NCI-H82 treated with DMSO at 0.1 percent for 48 hours (cell line): Measurements from ENCODE around the gene ID2.
A peak's percentile ranks its signal among the peaks of the same experiment; 100 is the strongest.

Source experiments
- DNase-seq: peaks from one replicate; lab custom pipeline; 2025; ENCODE audit not compliant: unreplicated experiment; lab: John Stamatoyannopoulos, UW

ID2 gene

DNA sequence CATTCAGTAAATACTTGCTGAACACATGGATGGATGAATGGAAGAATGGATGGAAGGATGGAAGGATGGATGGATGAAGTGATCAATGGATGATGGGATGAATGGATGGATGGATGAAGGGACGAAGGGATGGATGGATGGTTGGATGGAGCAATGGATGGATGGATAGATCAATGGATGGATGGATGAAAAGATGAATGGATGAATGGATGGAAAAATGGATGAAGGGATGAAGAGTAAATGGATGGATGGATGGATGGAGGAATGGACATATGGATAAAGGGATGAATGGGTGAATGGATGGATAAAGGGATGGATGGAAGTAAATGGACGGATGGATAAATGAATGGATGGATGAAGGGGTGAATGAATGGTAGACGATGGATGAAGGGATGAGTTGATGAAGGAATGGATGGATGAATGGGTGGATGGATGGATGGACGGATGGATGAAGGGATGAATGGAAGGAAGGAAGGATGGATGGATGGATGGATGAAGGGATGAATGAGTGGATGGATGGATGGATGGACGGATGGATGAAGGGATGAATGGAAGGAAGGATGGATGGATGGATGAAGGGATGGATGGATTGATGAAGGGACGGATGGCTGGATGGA is 13.9 kb upstream of the ID2 start:
- no peak for DNase-seq

DNA sequence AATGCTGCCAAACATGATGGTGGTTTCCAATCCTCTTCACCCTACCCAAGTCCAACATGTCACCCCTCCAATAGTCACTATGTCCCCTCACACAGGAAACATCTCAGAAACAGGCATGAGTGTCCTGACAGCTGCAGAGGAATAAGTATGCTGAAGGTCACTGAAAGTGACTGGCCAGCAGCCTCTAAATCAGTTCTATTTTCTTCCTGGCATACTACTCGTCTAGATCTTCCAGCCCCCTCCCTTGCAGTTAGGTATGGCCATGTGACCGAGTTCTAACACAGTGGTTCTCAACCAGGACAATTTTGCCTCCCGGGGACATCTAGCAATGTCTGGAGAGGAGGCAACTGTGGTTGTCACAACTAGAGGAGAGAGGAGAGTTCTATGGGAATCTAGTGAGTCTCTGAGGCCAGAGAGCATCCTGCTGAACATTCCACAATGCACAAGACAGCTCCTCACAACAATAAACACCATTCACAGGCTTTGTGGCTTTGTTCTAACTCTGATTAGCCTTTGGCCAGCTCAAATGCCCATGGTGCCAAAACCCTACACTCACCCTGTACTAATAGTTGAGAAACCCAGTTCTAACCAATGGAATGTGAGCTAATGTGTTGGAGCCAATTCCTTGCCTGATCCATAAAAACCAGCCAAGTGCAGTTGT is 12.6 kb upstream of the ID2 start:
- DNase-seq: no peak

DNA sequence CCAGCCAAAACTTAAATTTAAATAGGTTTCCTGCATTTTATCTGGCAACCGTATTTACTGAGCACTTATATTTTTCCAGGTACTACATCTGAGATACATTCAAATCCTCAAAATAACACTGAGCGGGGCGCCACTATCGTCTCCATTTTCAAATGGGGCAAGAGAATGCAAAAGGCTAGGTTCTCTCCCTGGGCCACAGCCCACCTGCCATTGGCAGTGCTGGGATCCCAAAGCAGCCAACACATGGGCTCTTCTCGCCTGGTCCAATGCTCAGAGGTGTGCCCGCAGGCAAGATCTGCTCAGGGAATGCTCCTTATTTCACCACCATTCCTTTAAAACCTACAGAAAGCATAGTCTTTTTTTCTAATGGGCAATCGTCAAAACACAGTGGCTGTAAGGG is 11.3 kb upstream of the ID2 start:
- no peak for DNase-seq

DNA sequence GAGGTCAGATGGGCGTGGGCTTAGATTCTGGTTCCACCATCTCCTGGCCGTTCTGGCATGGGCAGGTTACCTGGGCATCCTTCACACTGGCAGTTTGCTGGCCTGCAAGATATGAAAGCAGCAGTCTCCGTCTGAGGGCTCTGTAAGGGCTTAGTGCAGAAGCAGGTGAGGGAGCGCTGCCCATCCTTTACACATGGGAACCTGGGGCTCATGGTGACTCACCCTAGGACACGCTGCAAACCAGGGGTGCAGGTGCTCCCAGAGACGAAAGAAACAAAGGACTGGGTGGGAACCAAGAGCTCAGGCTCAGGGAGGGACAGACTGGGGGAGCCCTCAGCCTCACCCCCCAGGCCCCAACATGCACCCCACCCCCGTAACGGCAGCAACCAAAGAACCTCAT is 10.7 kb upstream of the ID2 start:
- no peak for DNase-seq

DNA sequence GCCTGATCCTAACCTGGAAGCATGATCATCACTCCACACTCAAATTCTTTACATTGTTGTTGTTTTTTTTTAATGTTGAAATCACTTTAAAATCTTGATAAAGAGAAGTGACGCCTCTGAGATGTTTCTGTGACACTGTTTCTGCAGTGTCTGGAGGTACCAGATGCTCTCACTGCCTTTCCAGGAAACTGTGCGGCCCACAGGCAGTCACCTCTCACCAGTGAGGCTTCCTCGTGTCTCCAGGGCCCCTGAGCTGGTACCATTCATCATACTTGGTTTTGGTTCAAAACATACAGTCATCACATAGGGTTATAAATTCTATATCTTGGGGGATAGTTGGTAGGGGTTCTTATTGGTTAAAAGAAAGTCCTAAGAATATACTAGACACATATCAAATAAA is 10.1 kb upstream of the ID2 start:
- no peak for DNase-seq

DNA sequence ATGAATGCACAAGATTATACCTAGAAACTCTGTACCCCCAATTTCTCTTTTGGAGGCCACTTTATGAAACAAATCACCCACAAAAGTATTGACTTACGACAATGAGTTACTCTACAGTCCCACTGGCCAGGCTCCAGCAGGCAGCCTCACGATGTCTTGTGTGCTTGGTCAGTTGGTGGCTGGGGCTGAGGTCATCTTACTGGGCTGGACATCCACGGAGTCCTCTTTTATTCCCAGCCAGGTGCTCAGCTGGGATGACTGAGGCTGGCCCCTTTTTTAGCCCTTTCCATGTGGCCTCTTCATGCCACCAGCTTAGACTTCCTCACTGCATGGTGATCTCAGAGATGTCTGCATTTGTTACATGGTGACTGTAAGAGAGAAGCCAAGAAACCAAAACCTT is 8.9 kb upstream of the ID2 start:
- DNase-seq: no peak

DNA sequence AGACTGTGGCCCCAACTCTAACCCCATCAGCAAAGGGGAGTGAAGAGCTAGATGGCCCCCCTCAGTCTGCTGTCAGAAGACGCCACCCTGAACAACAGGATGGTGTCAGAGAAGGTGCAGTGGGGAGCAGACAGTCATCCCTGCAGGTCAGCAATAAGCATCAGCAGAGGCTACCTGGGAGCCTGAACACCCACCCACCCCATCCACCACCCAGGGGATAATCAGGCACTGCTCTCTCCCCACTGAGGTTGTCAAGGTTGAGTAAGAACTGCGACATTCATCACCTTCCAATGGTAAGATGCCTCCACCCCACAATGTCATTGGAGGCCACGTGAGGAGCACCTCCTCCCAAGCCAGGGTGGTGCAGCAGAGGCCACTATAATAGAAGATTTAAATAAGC is 8.5 kb upstream of the ID2 start:
- DNase-seq: no peak

DNA sequence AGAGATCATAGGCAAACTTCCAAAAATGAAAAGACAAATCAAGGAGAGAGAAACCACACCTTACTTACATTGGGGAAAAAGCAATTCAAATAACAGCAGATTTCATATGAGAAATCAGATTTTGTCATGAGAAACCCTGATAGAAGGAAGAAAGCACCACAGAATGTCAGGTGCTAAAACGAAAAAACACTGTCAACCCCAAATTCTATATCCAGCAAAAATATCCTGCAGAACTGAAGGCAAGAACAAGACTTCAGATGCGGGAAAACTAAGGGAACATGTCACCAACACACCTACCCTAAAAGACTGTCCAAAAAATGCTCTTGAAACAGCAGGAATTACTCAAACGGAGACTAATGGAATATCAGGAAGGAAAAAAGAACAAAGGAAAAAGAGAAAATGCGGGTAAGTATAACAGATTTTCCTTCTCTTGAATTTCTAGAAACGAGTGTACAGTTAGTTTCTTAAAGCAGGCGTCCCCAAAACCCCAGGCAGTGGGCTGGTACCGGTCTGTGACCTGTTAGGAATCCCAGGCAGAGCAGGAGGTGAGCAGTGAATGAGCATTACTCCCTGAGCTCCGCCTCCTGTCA is 7.3 kb upstream of the ID2 start:
- DNase-seq: no peak

DNA sequence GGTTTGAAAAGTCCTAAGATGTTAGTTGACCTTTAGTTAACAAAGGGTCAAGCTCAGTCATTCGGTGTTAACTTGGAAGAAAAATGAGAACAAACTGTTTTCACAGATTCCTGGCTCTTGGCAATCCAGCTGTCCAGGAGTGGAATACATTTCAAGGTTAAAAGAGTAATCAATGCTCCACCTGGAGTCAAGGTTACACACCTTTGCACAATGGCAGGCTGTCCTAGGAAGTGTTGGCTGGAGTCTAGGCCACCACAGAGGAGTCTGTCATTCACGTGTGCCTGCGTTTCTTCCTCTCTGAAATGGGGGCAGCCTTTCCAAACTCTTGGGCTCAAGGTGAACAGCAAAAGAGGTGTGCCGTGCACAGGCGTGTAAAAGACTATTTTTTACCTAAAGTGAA is 6.3 kb upstream of the ID2 start:
- DNase-seq: no peak

DNA sequence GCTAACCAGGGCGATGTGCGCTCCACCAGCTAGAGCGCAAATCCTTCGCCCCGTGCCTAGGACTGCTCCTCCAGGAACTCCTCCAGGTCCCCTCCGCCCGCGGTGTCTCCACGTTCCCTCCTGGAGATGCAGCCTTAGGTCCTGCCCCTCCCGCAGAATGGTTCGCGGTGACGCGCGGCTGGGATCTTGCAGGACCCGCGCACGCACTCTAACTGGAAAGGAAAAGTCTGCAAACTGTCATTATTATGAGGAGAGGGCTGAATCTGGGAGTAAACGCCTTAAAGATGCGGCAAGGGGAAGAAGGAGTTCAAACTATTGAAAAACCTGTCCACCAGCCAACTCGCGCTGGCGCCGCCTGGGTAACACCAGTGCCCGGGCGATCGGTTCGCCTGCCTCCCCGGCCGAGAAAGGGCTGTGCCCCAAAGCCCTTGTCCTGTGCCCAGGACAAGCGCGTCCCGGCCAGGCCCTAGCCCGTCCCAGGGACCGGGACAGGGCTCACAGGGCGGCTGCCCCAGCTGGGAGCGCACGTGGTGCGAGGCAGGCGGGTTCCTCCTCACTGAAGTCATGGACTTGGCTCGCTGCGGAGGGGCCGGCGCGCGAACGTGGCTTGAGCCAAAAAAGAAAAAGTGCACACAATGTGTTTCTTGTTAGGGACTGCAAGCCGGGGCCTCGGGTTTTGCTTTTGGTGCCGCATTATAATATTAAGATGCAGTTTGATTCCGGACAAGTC is 5.5 kb upstream of the ID2 start:
- DNase-seq: no peak

DNA sequence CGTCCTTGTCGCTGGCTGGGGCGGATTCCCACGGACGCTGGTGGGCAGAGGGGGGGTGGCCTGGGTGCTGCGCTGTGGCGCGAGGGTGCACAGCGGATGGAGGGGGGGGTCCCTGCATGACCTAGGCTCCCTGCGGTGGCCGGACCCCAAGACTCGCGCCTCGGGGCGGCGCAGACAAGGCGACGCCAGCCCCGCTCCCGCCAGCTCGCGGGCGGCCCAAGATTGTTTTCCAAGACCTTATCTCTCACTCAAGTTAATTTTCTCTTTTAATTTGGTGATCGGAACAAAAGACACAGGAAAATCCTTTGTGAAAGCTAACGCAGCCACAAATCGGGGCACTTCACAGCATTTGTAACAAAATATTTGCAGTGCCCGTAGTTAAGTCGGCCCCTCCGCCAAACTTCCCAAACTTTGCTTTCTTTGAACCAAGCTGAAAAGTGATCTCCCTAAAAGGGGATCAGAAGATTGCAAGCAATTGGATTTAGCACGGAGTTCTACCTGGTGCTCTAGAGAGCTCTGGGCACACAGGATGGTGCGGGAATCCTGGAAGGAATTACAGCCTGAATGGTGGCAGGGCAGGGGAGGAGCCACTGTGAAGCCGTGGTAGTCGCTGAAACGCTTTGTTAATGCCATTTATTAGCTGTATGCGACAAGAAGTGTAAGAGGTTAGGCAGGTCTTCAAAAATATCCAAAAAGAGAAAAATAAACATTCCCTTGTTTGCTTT is 4.8 kb upstream of the ID2 start:
- DNase-seq: peak; percentile 12

DNA sequence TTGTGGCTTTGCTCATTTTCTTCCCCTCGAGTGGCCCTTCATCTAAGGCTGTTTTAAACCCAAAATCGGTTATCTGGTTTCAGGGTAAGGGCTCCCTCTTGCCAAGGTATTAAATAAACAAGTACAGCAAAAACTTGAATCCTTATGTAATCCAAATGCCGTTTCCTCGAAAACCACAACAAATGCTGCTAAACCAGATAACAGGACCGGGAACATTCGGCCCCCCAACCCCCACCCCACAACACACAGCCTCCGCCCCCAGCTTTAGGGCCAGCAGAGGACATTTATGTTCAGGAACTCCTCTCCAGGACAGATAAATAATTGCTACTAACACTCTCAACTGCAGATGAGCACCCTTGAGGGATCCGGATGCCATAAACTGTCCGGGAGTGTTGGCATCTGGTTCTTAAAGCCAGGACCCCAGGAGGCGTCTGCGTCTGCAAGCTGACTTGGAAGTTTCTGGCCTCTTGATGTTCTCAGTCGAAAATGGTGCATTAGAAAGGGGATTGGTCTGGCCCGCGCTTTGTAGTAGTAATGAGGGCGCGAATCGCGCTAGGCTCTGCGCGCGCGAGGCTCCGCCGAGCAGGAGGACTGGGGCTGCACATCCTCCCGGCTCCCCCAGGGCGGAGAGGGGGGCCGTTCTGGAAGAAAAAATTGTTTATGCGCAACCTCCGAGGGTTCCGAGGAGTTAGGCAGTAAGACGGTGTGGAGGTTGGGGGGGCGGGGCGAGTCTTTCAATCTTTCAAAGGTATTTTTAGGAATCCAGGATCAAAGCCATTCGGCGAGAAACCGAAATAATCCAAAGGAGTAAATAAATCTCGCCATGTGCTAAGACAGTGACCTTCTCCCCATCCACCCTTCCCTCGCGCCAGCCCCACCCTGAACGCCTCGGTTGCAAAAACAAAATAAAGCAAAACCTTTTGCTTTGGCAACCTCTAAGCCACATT is 3.9 kb upstream of the ID2 start:
- peak; percentile 68 for DNase-seq

DNA sequence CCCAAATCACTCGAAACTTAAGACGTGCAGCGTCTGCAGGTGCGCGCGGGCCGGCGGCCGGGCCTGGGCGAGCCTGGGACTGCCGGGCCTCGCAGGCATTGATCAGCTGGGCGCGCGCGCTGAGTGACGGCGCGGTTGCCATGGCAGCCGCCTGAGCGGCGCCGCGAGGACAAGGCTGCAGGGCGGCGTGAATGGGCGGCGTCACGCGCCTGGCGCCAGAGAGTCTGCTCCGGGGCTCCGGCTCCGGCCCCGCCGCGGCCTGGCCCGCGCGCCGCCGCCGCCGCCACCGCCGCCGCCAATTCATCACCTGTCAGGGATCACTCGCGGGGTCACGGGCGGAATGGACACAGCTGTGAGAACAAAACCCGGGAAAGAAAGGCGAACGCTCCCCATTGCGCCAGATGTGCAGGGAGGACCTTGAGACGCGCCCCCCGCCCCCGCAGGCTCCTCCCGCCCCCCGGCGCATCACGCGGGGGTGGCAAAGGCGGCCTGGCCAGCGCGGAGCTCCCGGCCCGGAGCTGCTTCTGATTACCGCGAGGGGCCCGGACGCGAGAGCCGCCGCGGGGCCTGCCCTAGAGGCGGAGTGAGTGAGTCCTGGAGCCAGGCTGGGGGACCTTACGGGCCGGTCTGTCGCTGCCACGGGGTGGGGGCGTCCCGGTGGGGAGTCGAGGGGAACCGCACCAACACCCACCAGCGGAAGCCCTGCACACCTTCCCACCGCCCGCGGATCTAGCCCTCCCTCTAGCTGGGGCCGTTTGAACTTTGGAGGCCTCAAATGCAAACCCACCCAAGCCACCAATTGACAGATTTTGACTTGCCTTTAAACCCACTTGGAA is 2.9 kb upstream of the ID2 start:
- peak; percentile 79 for DNase-seq

DNA sequence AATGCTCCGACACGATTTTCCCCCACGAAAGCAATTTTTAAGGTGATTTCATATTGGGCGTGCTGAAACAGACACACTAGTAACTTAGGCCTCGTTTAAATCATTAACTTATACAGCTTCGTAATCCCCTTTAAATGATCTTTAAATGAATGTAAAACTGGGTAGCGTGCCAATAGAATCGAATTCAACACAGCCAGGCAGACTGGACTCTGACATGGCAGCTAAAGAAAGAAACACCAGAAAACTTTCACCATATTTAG is 2.4 kb upstream of the ID2 start:
- DNase-seq: no peak

DNA sequence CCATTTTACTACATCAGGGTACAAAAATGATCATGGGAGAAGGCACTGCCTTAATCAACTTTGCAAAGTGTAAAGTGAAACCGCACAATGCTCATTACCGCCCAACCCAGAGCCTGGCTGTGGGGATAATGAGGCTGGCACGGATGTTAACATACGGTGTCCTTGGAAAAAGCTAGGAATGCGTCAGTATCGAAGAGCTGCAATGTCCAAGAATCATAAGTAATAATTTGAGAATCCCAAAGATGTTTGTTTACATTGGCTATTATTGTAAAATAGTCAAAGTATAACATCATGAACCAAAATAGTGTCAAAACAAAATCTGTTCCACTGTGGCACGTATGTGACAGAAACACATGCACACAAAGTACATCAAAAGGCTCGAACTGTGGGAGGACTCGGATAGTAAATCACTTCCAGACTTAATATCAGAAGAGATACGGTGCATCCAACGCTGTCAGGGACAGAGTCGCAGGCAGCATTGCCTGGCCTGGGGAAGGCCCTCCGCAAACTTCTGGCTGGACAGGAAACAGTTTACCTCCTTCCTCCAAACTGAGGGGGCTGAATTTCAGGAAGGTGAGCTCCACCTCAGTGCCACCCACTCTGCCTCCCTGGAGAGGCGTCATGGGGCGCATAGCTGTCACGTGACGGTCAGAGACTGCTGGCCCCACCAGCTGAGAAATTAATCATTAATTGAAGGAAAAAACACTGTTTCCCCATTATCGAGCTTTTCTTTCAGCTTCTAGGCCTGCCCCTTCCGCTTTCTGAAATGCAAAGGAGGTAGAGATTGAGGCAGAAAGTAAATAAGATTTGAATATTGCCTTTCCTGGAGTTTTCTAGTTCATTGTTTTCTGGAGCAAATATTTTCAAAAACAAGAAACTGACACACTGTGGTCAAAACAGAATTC is 1.8 kb upstream of the ID2 start:
- no peak for DNase-seq

DNA sequence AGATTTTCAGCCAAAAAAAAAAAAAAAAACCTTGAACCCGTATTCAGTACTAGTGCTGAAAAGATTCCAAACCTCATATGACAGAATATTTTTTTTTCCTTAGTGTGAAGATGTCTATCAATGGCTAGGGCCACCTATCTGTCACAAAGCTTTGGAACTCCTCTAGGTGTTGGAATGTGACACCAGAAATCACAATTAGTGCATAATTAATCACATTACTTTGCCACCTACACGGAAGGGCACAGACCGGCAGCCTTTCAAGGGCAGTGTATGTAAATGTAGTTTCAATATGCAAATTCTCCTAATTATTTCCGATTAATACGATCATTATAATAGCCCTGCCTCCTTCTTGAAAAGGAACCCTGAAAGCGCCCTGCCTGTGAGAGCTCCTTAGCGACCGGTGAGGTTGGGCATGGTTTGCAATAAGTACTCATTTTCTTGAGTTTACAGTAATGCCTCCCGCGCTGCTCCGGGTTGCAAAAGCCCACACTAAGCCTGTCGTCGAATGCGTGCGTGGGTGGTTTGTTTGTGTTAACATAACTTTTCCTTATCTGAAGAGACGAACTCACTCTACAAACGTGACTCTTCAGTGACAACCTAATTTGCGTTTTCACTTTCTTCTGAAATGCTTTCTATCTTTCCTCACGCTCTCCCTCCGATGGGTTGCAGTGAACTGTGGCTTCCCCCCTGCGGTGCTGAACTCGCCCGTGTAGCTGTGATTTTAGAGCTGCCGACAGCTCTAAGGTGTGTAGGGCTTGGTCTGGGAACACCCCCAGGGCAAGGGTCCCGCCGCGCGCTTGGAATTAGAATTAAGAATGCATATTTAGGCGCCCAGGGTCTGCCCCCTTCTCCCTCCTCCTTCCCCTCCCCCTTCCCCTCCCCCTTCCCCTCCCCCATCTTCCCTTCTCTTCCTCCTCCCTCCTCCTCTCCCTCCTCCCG is 765 bp upstream of the ID2 start:
- DNase-seq: peak; percentile 66
